C4-2B (cell line): Measurements from ENCODE around the gene FBRS.

Source experiments
- H3K27ac ChIP-seq: fragments of 450-650 bp; 2 replicates; pipeline ENCODE4 v1.5.1; 2017
- ZFX ChIP-seq: fragments of 450-650 bp; IDR thresholded peaks from 2 replicates; pipeline ENCODE4 v1.6.1; 2017
- TF ChIP-seq, protein P1 (sequence below): fragments of 450-650 bp; conservative IDR thresholded peaks from 2 replicates; pipeline ENCODE4 v1.5.1; 2017; ENCODE audit warnings: mild to moderate bottlenecking

The FBRS gene

GRCh38 chr16:30657866-30658730 lies at the start of gene FBRS:
TSS of gene FBRS (plus strand) at chr16:30658431. CDS start at chr16:30659519, 1,088 bp downstream.
- H3K27ac ChIP-seq: peak within 1 kb of the TSS; percentile 94
- no peak for TF ChIP-seq ZFX
- TF ChIP-seq, protein P1, sequence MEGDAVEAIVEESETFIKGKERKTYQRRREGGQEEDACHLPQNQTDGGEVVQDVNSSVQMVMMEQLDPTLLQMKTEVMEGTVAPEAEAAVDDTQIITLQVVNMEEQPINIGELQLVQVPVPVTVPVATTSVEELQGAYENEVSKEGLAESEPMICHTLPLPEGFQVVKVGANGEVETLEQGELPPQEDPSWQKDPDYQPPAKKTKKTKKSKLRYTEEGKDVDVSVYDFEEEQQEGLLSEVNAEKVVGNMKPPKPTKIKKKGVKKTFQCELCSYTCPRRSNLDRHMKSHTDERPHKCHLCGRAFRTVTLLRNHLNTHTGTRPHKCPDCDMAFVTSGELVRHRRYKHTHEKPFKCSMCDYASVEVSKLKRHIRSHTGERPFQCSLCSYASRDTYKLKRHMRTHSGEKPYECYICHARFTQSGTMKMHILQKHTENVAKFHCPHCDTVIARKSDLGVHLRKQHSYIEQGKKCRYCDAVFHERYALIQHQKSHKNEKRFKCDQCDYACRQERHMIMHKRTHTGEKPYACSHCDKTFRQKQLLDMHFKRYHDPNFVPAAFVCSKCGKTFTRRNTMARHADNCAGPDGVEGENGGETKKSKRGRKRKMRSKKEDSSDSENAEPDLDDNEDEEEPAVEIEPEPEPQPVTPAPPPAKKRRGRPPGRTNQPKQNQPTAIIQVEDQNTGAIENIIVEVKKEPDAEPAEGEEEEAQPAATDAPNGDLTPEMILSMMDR: peak; percentile 97

- peak overlapping the region; percentile 96 for H3K27ac ChIP-seq
Measured at GRCh38 chr16:30609002-30609925, 49.0 kb upstream of the FBRS start.

GRCh38 chr16:30609926-30610839 lies 48.0 kb upstream of the FBRS start, which contains the start of gene ZNF689:
TSS of gene ZNF689 (minus strand) at chr16:30610389. CDS start at chr16:30610041, 348 bp downstream.
- peak within 1 kb of the TSS; percentile 96 for H3K27ac ChIP-seq
- TF ChIP-seq, protein P1: no peak
- peak; percentile 98 for TF ChIP-seq ZFX

More at GRCh38 chr16:30609002-30609925, 49.0 kb upstream of the FBRS start:
- no peak for TF ChIP-seq ZFX
- TF ChIP-seq, protein P1: no peak

DNA sequence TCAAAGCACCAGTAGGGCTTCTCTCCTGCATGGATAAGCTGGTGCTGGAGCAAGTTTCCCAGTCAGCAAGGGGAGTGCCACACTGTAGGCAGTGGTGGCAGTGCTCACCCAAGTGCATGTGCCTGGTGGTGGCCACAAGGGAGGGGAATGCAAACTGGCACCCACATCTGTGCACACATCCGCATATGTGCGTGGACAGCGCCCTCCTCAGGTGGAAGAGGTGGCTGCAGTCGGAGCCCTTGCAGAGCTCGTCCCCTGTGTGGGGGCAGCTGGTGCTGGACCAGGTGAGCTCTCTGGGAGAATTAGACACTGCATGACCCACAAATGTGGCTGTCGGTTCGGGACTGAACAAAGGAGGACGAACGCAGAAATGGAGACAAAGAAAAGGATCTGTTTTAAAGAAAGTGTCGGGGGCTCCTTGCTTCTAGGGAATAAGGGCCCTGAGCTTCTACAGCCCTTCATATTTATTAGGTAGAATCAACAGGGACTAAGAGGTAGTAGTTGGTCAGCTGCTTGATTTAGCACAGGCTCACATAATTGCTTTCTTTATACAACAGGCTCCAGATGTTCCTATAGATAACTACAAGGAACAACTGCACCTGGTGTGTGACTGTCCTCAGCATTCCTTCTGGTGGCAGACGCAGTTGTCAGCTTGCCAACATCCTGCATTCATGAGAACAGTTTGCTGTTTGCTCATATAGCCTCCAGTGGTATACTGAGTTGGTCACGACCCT lies 42.7 kb upstream of the FBRS start:
- no peak overlapping the region for H3K27ac ChIP-seq

GRCh38 chr16:30619202-30619601 lies 39.0 kb upstream of the FBRS start:
- no peak for TF ChIP-seq ZFX
- H3K27ac ChIP-seq: no peak overlapping the region

More for the DNA sequence above, 42.7 kb upstream of the FBRS start:
- TF ChIP-seq, protein P1: no peak; the same call in 1 of the 2 replicates
- TF ChIP-seq ZFX: no peak

GRCh38 chr16:30619638-30620037 lies 38.6 kb upstream of the FBRS start:
- no peak for TF ChIP-seq ZFX
- TF ChIP-seq, protein P1: no peak

More at GRCh38 chr16:30619638-30620037, 38.6 kb upstream of the FBRS start:
- no peak overlapping the region for H3K27ac ChIP-seq
